HepG2 (cell line): ENCODE data around the gene RAB30. TPM values are rescaled to one million over a fixed set of nuclear protein-coding genes. Genes with fewer than 3 reads are reported as not detected.

Source experiments
- BHLHE40 ChIP-seq: IDR thresholded peaks from 2 replicates; pipeline ENCODE4 v1.6.1; 2011; ENCODE audit warnings: low read length, improper control_type of control experiment
- DNMT3B ChIP-seq: conservative IDR thresholded peaks from 2 replicates; pipeline ENCODE4 v1.6.1; 2016; ENCODE audit warnings: missing biosample characterization, control low read depth
- GTF2F1 ChIP-seq: fragments of 150-350 bp; IDR thresholded peaks from 2 replicates; pipeline ENCODE4 v1.6.1; 2014; ENCODE audit warnings: low read length
- MED13 ChIP-seq: sonication (generic); formaldehyde crosslinking; IDR thresholded peaks from 2 replicates; pipeline ENCODE4 v1.5.0; 2020; ENCODE audit warnings: missing genetic modification reagents
- NFE2L1 ChIP-seq: sonication (generic); formaldehyde crosslinking; IDR thresholded peaks from 2 replicates; pipeline ENCODE4 v1.4.0; 2020; ENCODE audit warnings: missing genetic modification reagents, mild to moderate bottlenecking, borderline replicate concordance
- STAG1 ChIP-seq: sonication (generic); formaldehyde crosslinking; IDR thresholded peaks from 2 replicates; pipeline ENCODE4 v1.4.0; 2020; ENCODE audit warnings: missing genetic modification reagents
- SUZ12 ChIP-seq: fragments of 150-350 bp; IDR thresholded peaks from 2 replicates; pipeline ENCODE4 v1.6.1; 2014; ENCODE audit warnings: low read depth, low read length
- ZNF367 ChIP-seq: sonication (generic); formaldehyde crosslinking; IDR thresholded peaks from 2 replicates; pipeline ENCODE4 v1.4.0; 2020; ENCODE audit warnings: missing genetic modification reagents, borderline replicate concordance
- ZNF460 ChIP-seq: sonication (generic); formaldehyde crosslinking; IDR thresholded peaks from 2 replicates; pipeline ENCODE4 v1.5.1; 2020; ENCODE audit warnings: missing genetic modification reagents, mild to moderate bottlenecking, borderline replicate concordance
- ZNF598 ChIP-seq: sonication (generic); formaldehyde crosslinking; IDR thresholded peaks from 2 replicates; pipeline ENCODE4 v1.5.1; 2020; ENCODE audit warnings: mild to moderate bottlenecking, missing genetic modification reagents, borderline replicate concordance
- polyA plus RNA-seq, 8 experiments: library from polyadenylated mRNA; depleted of rRNA in 3 of 8; stranded (reverse) in 7 of 8; unstranded in 1 of 8; fragments of >200 nt; fragmentation: Illumina TruSeq in 4 of 8; extraction: Trizol in 4 of 8; gene quantifications; 2 replicates each; pipeline versions ENCODE4 v1.2.1 to v1.2.3, GENCODE V29; 2011 to 2016; ENCODE audit warnings: low read depth in 4 of 8, missing spikeins in 1 of 8, mixed read lengths in 1 of 8; ENCODE audit not compliant: insufficient read depth in 1 of 8
- total RNA-seq, 5 experiments: library from RNA; depleted of rRNA; stranded (reverse); fragments of >200 nt; fragmentation: Illumina TruSeq; extraction: Trizol; gene quantifications; 2 replicates each; pipeline ENCODE4 v1.2.3, GENCODE V29; 2016; ENCODE audit warnings: low read depth in 1 of 5
- TF ChIP-seq, protein P1 (sequence below): IDR thresholded peaks from 2 replicates; pipeline ENCODE4 v1.4.0; 2020; ENCODE audit warnings: mild to moderate bottlenecking, missing genetic modification reagents
- TF ChIP-seq, protein P2 (sequence below): IDR thresholded peaks from 2 replicates; pipeline ENCODE4 v1.6.1; 2016
- TF ChIP-seq, protein P3 (sequence below), 2 experiments: fragments of 450-650 bp in 1 of 2; sonication (generic) in 1 of 2; formaldehyde crosslinking; IDR thresholded peaks; 2 replicates each; pipeline versions ENCODE4 v1.5.0 to v1.8.0; 2020 to 2022; ENCODE audit warnings: mild to moderate bottlenecking in 1 of 2, missing genetic modification reagents in 1 of 2
- TF ChIP-seq, protein P4 (sequence below): IDR thresholded peaks from 2 replicates; pipeline ENCODE4 v1.6.1; 2012; ENCODE audit warnings: low read depth, low read length, improper control_type of control experiment
- TF ChIP-seq, protein P5 (sequence below): sonication (generic); formaldehyde crosslinking; IDR thresholded peaks from 2 replicates; pipeline ENCODE4 v1.4.0; 2020; ENCODE audit warnings: missing genetic modification reagents, borderline replicate concordance

RAB30 gene
- total and polyA plus RNA-seq, 2 of the 13 experiments (the other 11 are each of a cell fraction or from before 2014, with no cell fraction given) = 3.7 to 5.0 TPM

DNA sequence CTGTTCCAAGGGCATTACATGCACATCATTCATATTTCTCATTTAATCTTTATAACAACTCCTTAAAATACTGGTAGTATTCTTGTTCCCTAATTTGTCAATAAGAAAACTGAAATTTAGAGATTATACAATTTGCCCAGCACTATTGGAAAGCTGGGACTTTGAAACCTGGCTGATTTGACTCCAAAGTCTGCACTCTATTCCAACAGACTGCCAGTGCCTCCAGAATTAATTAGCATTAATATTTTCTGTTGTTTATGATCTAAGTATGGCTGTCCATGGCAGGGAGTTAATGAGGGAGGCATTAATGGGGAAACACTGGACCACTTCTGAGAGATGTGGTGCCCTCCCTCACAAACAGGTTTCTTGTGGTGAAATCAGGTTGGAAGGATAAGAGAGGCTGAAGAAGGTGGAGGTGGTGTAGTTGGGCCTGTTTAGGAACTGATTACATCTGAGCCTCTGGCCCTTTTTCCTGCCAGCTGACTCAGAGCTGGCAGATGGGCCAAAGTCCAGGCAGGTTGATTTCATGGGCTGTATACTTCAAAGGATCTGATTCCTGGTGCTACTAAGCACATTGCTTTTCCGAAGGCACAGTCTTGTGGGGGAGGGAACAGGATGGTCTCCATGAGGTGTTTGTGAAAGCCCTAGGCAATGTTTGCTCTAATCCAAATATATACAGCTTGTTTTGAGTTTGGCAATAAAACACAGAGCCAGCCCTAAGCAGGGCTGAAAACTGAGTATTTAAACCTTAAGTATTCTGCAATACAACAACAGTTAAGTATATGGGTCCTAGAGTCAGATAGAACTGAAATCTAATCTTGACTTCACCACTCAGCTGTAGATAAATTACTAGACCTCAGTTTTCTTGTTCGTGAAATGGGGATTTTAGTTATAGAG, 21.0 kb upstream of the RAB30 start (continued):
- no peak for TF ChIP-seq ZNF367 (CRISPR knock-in tag)
- TF ChIP-seq BHLHE40 = no peak
- no peak for TF ChIP-seq GTF2F1
- TF ChIP-seq, protein P1, sequence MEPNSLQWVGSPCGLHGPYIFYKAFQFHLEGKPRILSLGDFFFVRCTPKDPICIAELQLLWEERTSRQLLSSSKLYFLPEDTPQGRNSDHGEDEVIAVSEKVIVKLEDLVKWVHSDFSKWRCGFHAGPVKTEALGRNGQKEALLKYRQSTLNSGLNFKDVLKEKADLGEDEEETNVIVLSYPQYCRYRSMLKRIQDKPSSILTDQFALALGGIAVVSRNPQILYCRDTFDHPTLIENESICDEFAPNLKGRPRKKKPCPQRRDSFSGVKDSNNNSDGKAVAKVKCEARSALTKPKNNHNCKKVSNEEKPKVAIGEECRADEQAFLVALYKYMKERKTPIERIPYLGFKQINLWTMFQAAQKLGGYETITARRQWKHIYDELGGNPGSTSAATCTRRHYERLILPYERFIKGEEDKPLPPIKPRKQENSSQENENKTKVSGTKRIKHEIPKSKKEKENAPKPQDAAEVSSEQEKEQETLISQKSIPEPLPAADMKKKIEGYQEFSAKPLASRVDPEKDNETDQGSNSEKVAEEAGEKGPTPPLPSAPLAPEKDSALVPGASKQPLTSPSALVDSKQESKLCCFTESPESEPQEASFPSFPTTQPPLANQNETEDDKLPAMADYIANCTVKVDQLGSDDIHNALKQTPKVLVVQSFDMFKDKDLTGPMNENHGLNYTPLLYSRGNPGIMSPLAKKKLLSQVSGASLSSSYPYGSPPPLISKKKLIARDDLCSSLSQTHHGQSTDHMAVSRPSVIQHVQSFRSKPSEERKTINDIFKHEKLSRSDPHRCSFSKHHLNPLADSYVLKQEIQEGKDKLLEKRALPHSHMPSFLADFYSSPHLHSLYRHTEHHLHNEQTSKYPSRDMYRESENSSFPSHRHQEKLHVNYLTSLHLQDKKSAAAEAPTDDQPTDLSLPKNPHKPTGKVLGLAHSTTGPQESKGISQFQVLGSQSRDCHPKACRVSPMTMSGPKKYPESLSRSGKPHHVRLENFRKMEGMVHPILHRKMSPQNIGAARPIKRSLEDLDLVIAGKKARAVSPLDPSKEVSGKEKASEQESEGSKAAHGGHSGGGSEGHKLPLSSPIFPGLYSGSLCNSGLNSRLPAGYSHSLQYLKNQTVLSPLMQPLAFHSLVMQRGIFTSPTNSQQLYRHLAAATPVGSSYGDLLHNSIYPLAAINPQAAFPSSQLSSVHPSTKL = peak; percentile 98
- no peak for TF ChIP-seq NFE2L1
- TF ChIP-seq ZNF598 (CRISPR knock-in tag) = no peak
- TF ChIP-seq, protein P2, sequence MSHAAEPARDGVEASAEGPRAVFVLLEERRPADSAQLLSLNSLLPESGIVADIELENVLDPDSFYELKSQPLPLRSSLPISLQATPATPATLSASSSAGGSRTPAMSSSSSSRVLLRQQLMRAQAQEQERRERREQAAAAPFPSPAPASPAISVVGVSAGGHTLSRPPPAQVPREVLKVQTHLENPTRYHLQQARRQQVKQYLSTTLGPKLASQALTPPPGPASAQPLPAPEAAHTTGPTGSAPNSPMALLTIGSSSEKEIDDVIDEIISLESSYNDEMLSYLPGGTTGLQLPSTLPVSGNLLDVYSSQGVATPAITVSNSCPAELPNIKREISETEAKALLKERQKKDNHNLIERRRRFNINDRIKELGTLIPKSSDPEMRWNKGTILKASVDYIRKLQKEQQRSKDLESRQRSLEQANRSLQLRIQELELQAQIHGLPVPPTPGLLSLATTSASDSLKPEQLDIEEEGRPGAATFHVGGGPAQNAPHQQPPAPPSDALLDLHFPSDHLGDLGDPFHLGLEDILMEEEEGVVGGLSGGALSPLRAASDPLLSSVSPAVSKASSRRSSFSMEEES (CRISPR knock-in tag) = peak; percentile 75; the same call in 1 of the 2 replicates
- TF ChIP-seq MED13 (CRISPR knock-in tag) = no peak
- TF ChIP-seq, protein P3, sequence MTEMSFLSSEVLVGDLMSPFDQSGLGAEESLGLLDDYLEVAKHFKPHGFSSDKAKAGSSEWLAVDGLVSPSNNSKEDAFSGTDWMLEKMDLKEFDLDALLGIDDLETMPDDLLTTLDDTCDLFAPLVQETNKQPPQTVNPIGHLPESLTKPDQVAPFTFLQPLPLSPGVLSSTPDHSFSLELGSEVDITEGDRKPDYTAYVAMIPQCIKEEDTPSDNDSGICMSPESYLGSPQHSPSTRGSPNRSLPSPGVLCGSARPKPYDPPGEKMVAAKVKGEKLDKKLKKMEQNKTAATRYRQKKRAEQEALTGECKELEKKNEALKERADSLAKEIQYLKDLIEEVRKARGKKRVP (CRISPR knock-in tag; IDR thresholded peaks at IDR 0.05) = peak in 1 of 2 experiments; percentile 72; a peak in 2 of 4 replicates
- TF ChIP-seq, protein P4, sequence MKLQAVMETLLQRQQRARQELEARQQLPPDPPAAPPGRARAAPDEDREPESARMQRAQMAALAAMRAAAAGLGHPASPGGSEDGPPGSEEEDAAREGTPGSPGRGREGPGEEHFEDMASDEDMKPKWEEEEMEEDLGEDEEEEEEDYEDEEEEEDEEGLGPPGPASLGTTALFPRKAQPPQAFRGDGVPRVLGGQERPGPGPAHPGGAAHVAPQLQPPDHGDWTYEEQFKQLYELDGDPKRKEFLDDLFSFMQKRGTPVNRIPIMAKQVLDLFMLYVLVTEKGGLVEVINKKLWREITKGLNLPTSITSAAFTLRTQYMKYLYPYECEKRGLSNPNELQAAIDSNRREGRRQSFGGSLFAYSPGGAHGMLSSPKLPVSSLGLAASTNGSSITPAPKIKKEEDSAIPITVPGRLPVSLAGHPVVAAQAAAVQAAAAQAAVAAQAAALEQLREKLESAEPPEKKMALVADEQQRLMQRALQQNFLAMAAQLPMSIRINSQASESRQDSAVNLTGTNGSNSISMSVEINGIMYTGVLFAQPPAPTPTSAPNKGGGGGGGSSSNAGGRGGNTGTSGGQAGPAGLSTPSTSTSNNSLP = peak; percentile 96
- TF ChIP-seq STAG1 (CRISPR knock-in tag) = peak; percentile 28; the same call in 1 of the 2 replicates
- peak; percentile 71; the same call in 1 of the 2 replicates for TF ChIP-seq DNMT3B (CRISPR knock-in tag)
- TF ChIP-seq SUZ12 = no peak
- TF ChIP-seq, protein P5, sequence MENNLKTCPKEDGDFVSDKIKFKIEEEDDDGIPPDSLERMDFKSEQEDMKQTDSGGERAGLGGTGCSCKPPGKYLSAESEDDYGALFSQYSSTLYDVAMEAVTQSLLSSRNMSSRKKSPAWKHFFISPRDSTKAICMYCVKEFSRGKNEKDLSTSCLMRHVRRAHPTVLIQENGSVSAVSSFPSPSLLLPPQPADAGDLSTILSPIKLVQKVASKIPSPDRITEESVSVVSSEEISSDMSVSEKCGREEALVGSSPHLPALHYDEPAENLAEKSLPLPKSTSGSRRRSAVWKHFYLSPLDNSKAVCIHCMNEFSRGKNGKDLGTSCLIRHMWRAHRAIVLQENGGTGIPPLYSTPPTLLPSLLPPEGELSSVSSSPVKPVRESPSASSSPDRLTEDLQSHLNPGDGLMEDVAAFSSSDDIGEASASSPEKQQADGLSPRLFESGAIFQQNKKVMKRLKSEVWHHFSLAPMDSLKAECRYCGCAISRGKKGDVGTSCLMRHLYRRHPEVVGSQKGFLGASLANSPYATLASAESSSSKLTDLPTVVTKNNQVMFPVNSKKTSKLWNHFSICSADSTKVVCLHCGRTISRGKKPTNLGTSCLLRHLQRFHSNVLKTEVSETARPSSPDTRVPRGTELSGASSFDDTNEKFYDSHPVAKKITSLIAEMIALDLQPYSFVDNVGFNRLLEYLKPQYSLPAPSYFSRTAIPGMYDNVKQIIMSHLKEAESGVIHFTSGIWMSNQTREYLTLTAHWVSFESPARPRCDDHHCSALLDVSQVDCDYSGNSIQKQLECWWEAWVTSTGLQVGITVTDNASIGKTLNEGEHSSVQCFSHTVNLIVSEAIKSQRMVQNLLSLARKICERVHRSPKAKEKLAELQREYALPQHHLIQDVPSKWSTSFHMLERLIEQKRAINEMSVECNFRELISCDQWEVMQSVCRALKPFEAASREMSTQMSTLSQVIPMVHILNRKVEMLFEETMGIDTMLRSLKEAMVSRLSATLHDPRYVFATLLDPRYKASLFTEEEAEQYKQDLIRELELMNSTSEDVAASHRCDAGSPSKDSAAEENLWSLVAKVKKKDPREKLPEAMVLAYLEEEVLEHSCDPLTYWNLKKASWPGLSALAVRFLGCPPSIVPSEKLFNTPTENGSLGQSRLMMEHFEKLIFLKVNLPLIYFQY = peak; percentile 95
- no peak; the same call in 1 of the 2 replicates for TF ChIP-seq ZNF460
